Activated naive CD8-positive, alpha-beta T cell treated with anti-CD3 and anti-CD28 coated beads for 36 hours (primary cell): ENCODE results near the gene ATP7B. TPM values are rescaled to one million over a fixed set of nuclear protein-coding genes. Genes with fewer than 3 reads are reported as not detected.

Experiments
- DNase-seq: peaks from one replicate; pipeline ENCODE4 v3.0.0; 2021
- H3K27ac Mint-ChIP-seq: one replicate; pipeline ENCODE4 v1.8.0; 2022; ENCODE audit warnings: mild to moderate bottlenecking, moderate library complexity, mixed read lengths
- H3K27me3 Mint-ChIP-seq: one replicate; pipeline ENCODE4 v1.8.0; 2022; ENCODE audit warnings: mild to moderate bottlenecking, mixed read lengths
- H3K36me3 Mint-ChIP-seq: one replicate; pipeline ENCODE4 v1.8.0; 2021; ENCODE audit warnings: mild to moderate bottlenecking, mixed read lengths
- H3K4me1 Mint-ChIP-seq: one replicate; pipeline ENCODE4 v1.8.0; 2021; ENCODE audit warnings: mixed read lengths
- H3K4me3 Mint-ChIP-seq: one replicate; pipeline ENCODE4 v1.8.0; 2022; ENCODE audit warnings: mild to moderate bottlenecking, moderate library complexity, mixed read lengths
- H3K9me3 Mint-ChIP-seq: one replicate; pipeline ENCODE4 v1.8.0; 2022; ENCODE audit warnings: mixed read lengths
- total RNA-seq, 2 experiments: library from RNA; stranded (reverse); gene quantifications; one replicate each; pipeline ENCODE4 v1.2.3, GENCODE V29; 2021

ATP7B gene
- total RNA-seq, 2 experiments from 2014 or later = 0.66 to 0.80 TPM

- Mint-ChIP-seq H3K27ac (no peak overlapping the region), H3K4me1 (peaks cover 11% of the 10 kb centered on the region), H3K9me3 (peaks cover 5% of the 10 kb centered on the region), H3K27me3 (no peaks in the 10 kb centered on the region), H3K4me3 (no peak overlapping the region), H3K36me3 (peaks cover 67% of the 10 kb centered on the region)
- DNase-seq = no peak
Measured at GRCh38 chr13:52022356-52022755, 11.1 kb upstream of the ATP7B start.

GRCh38 chr13:52020191-52020590 lies 8.9 kb upstream of the ATP7B start:
- Mint-ChIP-seq H3K4me1 (peaks cover 9% of the 10 kb centered on the region), H3K27ac (no peak overlapping the region), H3K9me3 (no peaks in the 10 kb centered on the region), H3K4me3 (no peak overlapping the region), H3K36me3 (peaks cover 59% of the 10 kb centered on the region), H3K27me3 (no peaks in the 10 kb centered on the region)
- DNase-seq = no peak

- no peaks in the 10 kb centered on the region for H3K9me3 Mint-ChIP-seq
- H3K4me3 Mint-ChIP-seq = no peak overlapping the region
- H3K36me3 Mint-ChIP-seq = peaks cover 34% of the 10 kb centered on the region
- H3K27me3 Mint-ChIP-seq = peaks cover under 1% of the 10 kb centered on the region
- DNase-seq = no peak
- no peak overlapping the region for H3K27ac Mint-ChIP-seq
- peaks cover 16% of the 10 kb centered on the region for H3K4me1 Mint-ChIP-seq
Measured at GRCh38 chr13:52016296-52016695, 5.0 kb upstream of the ATP7B start.

- H3K36me3 Mint-ChIP-seq = peaks cover 14% of the 10 kb centered on the region
- H3K9me3 Mint-ChIP-seq = no peaks in the 10 kb centered on the region
- peaks cover 21% of the 10 kb centered on the region for H3K27me3 Mint-ChIP-seq
- H3K27ac Mint-ChIP-seq = peak overlapping the region; percentile 95
- peaks cover 18% of the 10 kb centered on the region for H3K4me1 Mint-ChIP-seq
- no peak for DNase-seq
- peak overlapping the region; percentile 99 for H3K4me3 Mint-ChIP-seq
Measured at GRCh38 chr13:52012512-52012836, 1.2 kb upstream of the ATP7B start.

DNA sequence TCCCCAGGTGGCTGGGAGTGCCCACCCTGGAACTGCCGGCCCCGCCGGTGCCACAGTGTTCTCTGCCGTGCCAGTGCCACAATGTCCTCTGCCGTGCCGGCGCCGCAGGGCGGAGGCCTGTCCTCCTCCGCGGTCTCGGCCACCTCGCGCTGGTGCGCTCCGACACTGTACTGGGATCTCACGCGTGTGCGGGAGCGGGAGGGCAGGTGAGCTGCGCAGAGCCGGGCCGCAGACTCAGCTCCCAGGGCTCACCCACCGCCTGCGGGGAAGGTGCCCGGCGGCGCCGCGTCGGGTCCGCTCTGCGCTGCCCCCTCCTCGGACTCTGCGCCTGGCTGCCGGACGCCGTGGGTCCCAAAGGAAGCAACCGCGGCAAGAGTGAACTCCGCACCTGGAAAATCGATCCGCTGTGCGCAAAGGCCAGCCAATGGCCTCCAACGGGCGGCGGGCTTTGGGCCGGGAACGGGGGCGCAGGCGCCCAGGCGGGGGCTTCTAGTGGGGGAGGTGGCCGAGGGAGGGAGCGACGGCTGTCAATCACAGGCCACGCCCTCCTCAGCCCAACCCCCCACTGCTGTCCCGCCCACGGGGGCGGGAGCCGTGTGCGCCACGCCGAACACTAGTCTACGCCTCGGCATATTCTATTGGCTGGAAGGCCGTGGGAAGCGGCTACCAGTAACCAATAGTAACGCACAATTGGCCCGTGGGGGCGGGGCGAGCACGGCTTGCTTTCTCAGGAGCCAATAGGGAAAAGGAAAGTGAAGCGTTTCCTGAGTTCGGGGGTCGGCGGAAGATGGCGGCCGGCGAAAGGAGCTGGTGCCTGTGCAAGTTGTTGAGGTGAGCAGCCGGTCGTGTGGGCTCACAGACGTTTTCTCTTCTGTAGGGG lies 622 bp upstream of the ATP7B start, which contains the start of gene ALG11:
ALG11 (plus strand) TSS at position 767 of the 880 bp plus-strand sequence; CDS start at position 788, 21 bp downstream.
- Mint-ChIP-seq H3K27ac (peak within 1 kb of the TSS; percentile 95), H3K4me1 (peaks cover 17% of the 10 kb centered on the region), H3K4me3 (peak within 1 kb of the TSS; percentile 99), H3K27me3 (peaks cover 23% of the 10 kb centered on the region), H3K9me3 (no peaks in the 10 kb centered on the region), H3K36me3 (peaks cover 13% of the 10 kb centered on the region)
- DNase-seq = peak; percentile 99

GRCh38 chr13:52009946-52010345 lies 1.3 kb downstream of the ATP7B start:
- Mint-ChIP-seq H3K27ac (no peak overlapping the region), H3K4me1 (peaks cover 14% of the 10 kb centered on the region), H3K27me3 (peaks cover 23% of the 10 kb centered on the region), H3K4me3 (no peak overlapping the region), H3K9me3 (no peaks in the 10 kb centered on the region), H3K36me3 (no peaks in the 10 kb centered on the region)
- no peak for DNase-seq

- Mint-ChIP-seq H3K4me1 (peaks cover 6% of the 10 kb centered on the region), H3K36me3 (no peaks in the 10 kb centered on the region), H3K9me3 (no peaks in the 10 kb centered on the region), H3K27me3 (peaks cover 23% of the 10 kb centered on the region), H3K4me3 (no peak overlapping the region), H3K27ac (no peak overlapping the region)
- no peak for DNase-seq
Measured at GRCh38 chr13:52006523-52007245, 4.6 kb downstream of the ATP7B start.

- Mint-ChIP-seq H3K27ac (no peak overlapping the region), H3K27me3 (peaks cover 20% of the 10 kb centered on the region), H3K4me3 (no peak overlapping the region), H3K9me3 (no peaks in the 10 kb centered on the region), H3K4me1 (peaks cover 3% of the 10 kb centered on the region), H3K36me3 (no peaks in the 10 kb centered on the region)
- DNase-seq = no peak
Measured at GRCh38 chr13:52005841-52006522, 5.3 kb downstream of the ATP7B start.

DNA sequence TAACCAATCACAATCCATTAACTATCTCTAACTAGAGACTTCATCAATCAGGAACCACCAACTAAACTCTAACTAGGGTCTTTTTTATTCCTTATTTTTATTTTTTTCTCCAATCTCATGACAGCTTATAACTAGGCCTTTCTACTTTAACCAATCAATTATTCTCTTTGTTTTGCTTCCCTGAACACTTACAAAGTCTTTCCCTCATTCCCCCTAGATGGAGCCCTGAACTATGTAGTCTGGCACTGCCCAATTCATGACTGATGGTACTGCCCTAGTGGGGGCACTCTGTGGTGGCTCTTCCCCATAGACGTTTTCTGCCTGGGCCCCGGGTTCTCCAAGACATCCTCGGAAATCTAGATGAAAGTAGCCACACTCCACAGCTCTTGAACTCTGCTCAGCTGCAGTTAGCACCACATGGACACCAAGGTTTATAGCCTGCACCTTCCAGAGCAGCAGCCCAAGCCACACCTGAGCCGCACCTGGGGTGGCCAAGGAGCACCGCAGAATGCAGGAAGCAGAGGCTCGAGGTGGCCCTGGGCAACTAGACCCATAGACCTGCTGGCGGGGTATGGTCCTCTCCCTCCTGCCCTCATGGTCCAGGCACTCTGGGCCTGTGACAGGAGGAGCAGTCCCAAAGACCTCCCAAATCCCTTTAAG lies 6.6 kb downstream of the ATP7B start:
- no peak overlapping the region for H3K4me3 Mint-ChIP-seq
- no peak for DNase-seq
- H3K27ac Mint-ChIP-seq = no peak overlapping the region
- no peaks in the 10 kb centered on the region for H3K36me3 Mint-ChIP-seq
- H3K27me3 Mint-ChIP-seq = peaks cover 6% of the 10 kb centered on the region
- H3K9me3 Mint-ChIP-seq = no peaks in the 10 kb centered on the region
- no peaks in the 10 kb centered on the region for H3K4me1 Mint-ChIP-seq

DNA sequence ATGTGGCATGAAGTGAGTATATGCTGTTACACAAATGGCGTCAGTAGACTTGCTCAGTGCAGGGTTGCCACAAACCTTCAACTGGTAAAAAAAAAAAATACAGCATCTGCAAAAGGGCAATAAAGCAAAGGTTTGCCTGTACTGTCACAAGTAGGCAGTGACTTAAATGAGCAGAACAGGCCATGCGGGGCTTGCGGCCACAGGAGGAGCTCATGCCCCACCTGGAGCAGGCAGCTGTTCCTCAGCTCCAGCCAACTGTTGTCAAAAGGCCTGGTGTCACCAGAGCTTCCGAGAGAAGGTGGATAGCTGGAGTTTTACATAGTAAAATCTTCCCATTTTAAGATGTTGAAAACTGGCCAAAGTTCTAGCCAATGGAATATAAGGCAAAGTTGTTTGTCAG lies 7.7 kb downstream of the ATP7B start:
- no peak overlapping the region for H3K27ac Mint-ChIP-seq
- H3K4me3 Mint-ChIP-seq = no peak overlapping the region
- H3K4me1 Mint-ChIP-seq = no peaks in the 10 kb centered on the region

GRCh38 chr13:52002361-52002760 lies 8.9 kb downstream of the ATP7B start:
- Mint-ChIP-seq H3K9me3 (no peaks in the 10 kb centered on the region), H3K4me3 (no peak overlapping the region), H3K36me3 (no peaks in the 10 kb centered on the region), H3K27me3 (peaks cover 1% of the 10 kb centered on the region), H3K4me1 (no peaks in the 10 kb centered on the region), H3K27ac (no peak overlapping the region)
- DNase-seq = no peak

More for the DNA sequence above, 7.7 kb downstream of the ATP7B start:
- DNase-seq = no peak
- H3K36me3 Mint-ChIP-seq = no peaks in the 10 kb centered on the region
- peaks cover 4% of the 10 kb centered on the region for H3K27me3 Mint-ChIP-seq
- H3K9me3 Mint-ChIP-seq = no peaks in the 10 kb centered on the region

DNA sequence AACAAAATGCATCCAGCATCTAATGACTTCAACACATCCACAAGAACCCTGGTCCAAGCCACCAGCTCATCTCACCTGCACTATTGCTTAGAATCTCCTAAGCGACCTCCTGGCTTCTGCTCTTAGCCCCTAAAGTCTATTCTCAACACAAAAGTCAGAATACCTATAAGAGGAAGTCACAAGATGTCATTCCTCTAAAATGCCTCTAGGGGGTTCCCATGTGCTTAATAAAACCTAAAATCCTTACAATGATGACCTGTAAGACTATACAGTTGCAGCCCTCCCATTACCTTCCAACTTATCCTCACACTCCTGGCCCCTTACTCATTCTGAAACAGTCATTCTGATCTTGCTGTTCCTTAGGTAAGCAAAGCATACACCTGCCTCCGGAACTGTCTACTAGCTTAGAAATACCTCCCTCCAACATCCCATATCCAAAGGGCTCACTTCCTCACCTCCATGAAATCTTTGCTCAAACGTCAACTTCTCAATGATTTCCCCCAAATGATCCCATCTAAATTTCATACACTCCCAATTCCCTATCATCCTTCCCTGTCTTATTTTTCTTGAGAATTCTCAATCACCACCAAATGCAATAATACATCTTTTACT lies 10.0 kb downstream of the ATP7B start:
- no peak for DNase-seq
- Mint-ChIP-seq H3K27ac (no peak overlapping the region), H3K9me3 (no peaks in the 10 kb centered on the region), H3K27me3 (peaks cover 9% of the 10 kb centered on the region), H3K36me3 (no peaks in the 10 kb centered on the region), H3K4me1 (no peaks in the 10 kb centered on the region), H3K4me3 (no peak overlapping the region)

DNA sequence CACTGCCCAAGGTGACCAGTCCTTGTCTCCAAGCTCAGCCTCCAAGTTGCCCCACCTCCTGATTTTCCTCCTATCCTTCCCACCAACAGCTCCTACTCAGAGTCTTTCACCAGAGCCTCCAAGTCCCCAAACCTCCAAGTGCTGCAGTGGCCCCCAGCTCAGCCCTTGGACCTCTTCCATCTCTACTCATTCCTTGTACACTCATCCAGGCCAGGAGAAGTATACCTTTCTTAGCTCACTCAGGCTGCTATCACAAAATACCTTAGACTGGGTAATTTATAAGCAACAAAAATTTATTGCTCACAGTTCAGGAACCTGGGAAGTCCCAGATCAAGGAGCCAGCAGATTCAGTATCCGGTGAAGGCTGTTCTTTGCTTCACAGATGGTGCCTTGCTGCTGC lies 11.3 kb downstream of the ATP7B start:
- Mint-ChIP-seq H3K36me3 (no peaks in the 10 kb centered on the region), H3K9me3 (no peaks in the 10 kb centered on the region), H3K4me1 (peaks cover 2% of the 10 kb centered on the region), H3K27me3 (peaks cover 9% of the 10 kb centered on the region), H3K27ac (no peak overlapping the region), H3K4me3 (no peak overlapping the region)
- DNase-seq = no peak

DNA sequence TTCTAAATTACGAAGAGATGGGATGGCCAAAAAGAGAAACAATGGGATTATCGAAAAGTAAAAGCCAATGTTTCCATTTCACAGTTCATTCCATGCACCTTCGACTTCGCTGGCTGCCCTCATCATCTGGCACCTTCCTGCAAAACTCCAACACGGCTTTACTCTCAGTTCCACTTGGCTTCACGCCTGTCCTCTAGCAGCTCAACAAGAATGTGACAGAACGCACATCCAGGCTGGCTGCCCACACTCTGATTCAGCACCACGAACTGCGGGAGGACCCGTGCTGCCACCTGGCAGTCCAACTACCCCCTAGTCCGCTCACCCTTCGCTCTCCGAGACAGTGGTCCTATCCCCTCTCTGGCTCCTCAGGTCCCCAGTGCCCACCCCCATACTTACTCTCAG lies 11.7 kb downstream of the ATP7B start:
- DNase-seq = no peak
- Mint-ChIP-seq H3K4me1 (peaks cover 2% of the 10 kb centered on the region), H3K27me3 (peaks cover 9% of the 10 kb centered on the region), H3K36me3 (no peaks in the 10 kb centered on the region), H3K4me3 (no peak overlapping the region), H3K27ac (no peak overlapping the region), H3K9me3 (no peaks in the 10 kb centered on the region)
